Hepatocyte (in vitro differentiated cells): Measurements from ENCODE around the gene RAP1B. TPM values are rescaled to one million over a fixed set of nuclear protein-coding genes. Genes with fewer than 3 reads are reported as not detected.

Experiments used
- DNase-seq: peaks from one replicate; pipeline ENCODE4 v3.0.0-alpha.2; 2016; ENCODE audit warnings: low spot score
- H2AFZ ChIP-seq: fragments of 200-600 bp; sonication (generic); 2 replicates; pipeline ENCODE4 v1.6.0; 2016; ENCODE audit warnings: antibody characterized with exemption, mild to moderate bottlenecking
- H3K27ac ChIP-seq: fragments of 200-600 bp; sonication (generic); 2 replicates; pipeline ENCODE4 v1.5.1; 2016; ENCODE audit warnings: mild to moderate bottlenecking
- H3K27me3 ChIP-seq: fragments of 200-600 bp; sonication (generic); 2 replicates; pipeline ENCODE4 v1.6.1; 2016
- H3K36me3 ChIP-seq: fragments of 200-600 bp; sonication (generic); replicated peaks from 2 replicates; pipeline ENCODE4 v1.5.1; 2016; ENCODE audit warnings: low read depth; ENCODE audit not compliant: insufficient read depth
- H3K4me1 ChIP-seq: fragments of 200-600 bp; sonication (generic); 2 replicates; pipeline ENCODE4 v1.5.1; 2016; ENCODE audit warnings: mild to moderate bottlenecking, moderate library complexity; ENCODE audit not compliant: insufficient read depth
- H3K4me2 ChIP-seq: fragments of 200-600 bp; sonication (generic); 2 replicates; pipeline ENCODE4 v1.6.0; 2016
- H3K4me3 ChIP-seq: fragments of 200-600 bp; sonication (generic); 2 replicates; pipeline ENCODE4 v1.5.1; 2016; ENCODE audit warnings: mild to moderate bottlenecking
- H3K79me2 ChIP-seq: fragments of 200-600 bp; sonication (generic); 2 replicates; pipeline ENCODE4 v1.6.0; 2017; ENCODE audit warnings: mild to moderate bottlenecking
- H3K9me2 ChIP-seq: fragments of 200-600 bp; sonication (generic); replicated peaks from 2 replicates; pipeline ENCODE4 v1.6.0; 2017; ENCODE audit warnings: mild to moderate bottlenecking; ENCODE audit not compliant: insufficient read depth
- H3K9me3 ChIP-seq: fragments of 200-600 bp; sonication (generic); 2 replicates; pipeline ENCODE4 v1.5.1; 2016; ENCODE audit warnings: low read depth, mild to moderate bottlenecking
- H4K20me1 ChIP-seq: fragments of 200-600 bp; sonication (generic); 2 replicates; pipeline ENCODE4 v1.6.0; 2016; ENCODE audit warnings: mild to moderate bottlenecking; ENCODE audit not compliant: insufficient read depth, poor library complexity, severe bottlenecking
- EZH2 ChIP-seq: fragments of 200-600 bp; sonication (generic); IDR thresholded peaks from 2 replicates; pipeline ENCODE4 v1.6.1; 2016; ENCODE audit warnings: antibody characterized with exemption, mild to moderate bottlenecking, borderline replicate concordance
- EZH2phosphoT487 ChIP-seq: fragments of 200-600 bp; sonication (generic); IDR thresholded peaks from one replicate; pipeline ENCODE4 v1.6.1; 2018; ENCODE audit warnings: antibody characterized with exemption, mild to moderate bottlenecking, low read depth, moderate library complexity; ENCODE audit not compliant: unreplicated experiment, severe bottlenecking
- WGBS: methylation state at CpG from one replicate; pipeline ENCODE4 v1.1.6; 2016; ENCODE audit warnings: low lambda C conversion rate; ENCODE audit errors: missing lambda C conversion rate; 5-methylcytosine and 5-hydroxymethylcytosine counted together
- polyA plus RNA-seq: library from polyadenylated mRNA; unstranded; fragments of >200 nt; fragmentation: Nextera tagmentation; extraction: Ambion mirVana; gene quantifications from 2 replicates; pipeline ENCODE4 v1.2.1, GENCODE V29; 2016
- total RNA-seq: library from RNA; depleted of rRNA; stranded (reverse); fragments of >200 nt; gene quantifications from 2 replicates; pipeline ENCODE4 v1.2.3, GENCODE V29; 2014
- TF ChIP-seq, protein P1 (sequence below): fragments of 200-600 bp; sonication (generic); IDR thresholded peaks from 2 replicates; pipeline ENCODE4 v1.5.1; 2016; ENCODE audit warnings: antibody characterized with exemption, mild to moderate bottlenecking; ENCODE audit not compliant: poor library complexity

RAP1B gene
- total and polyA plus RNA-seq, 2 experiments from 2014 or later = 179 to 257 TPM

DNA sequence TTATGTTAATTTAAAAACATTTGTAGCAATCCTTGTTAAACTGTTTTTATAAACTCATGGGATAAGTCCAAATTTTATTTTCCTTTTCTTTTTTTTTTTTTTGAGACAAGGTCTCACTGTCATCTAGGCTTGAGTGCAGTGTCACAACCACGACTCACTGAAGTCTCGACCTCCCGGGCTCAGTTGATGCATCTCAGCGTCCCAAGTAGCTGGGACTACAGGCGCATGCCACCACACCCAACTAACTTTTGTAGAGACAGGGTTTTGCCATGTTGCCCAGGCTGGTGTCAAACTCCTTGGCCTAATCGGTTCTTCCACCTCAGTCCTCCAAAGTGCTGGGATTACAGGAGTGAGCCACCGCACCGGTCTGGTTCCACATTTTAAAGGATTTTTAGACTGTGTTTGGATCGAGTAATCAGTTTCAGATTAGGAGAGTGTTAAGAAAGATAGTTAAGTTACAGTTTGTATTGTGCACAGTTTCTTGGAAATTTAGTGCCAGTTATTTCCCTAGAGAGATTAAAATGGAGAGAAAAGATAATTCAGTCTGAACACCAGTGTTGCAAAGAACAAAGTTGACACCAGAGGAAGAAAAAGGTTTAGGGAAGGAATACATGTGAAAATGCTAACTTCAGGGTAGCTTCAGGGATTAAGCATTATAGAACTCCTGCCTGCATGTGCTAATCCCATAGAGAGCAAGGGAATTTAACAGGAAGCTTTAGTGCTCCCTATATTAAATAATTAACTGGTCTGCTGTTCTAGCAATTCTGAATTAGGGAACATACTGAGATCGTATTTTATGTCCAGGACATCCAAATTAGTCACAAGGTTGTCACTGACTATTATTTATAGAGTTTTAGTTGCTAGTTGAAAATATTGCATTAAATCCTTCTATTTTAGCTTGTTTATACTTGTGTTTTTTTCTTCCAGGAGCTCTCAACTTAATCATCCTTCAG lies 10.1 kb downstream of the RAP1B start:
- no peak for DNase-seq
- Histone ChIP-seq H3K9me3 (no peaks in the 10 kb centered on the region), H3K36me3 (no peaks in the 10 kb centered on the region), H3K9me2 (no peaks in the 10 kb centered on the region), H3K27ac (no peak overlapping the region), H3K79me2 (peaks cover 100% of the 10 kb centered on the region), H3K4me2 (no peak overlapping the region), H3K27me3 (no peaks in the 10 kb centered on the region), H2AFZ (no peak overlapping the region), H3K4me1 (peaks cover 19% of the 10 kb centered on the region), H4K20me1 (peaks cover 100% of the 10 kb centered on the region), H3K4me3 (no peak overlapping the region)
- WGBS = 82% methylated on average over 10 of the region's 10 CpGs
- no peak for TF ChIP-seq EZH2
- TF ChIP-seq, protein P1, sequence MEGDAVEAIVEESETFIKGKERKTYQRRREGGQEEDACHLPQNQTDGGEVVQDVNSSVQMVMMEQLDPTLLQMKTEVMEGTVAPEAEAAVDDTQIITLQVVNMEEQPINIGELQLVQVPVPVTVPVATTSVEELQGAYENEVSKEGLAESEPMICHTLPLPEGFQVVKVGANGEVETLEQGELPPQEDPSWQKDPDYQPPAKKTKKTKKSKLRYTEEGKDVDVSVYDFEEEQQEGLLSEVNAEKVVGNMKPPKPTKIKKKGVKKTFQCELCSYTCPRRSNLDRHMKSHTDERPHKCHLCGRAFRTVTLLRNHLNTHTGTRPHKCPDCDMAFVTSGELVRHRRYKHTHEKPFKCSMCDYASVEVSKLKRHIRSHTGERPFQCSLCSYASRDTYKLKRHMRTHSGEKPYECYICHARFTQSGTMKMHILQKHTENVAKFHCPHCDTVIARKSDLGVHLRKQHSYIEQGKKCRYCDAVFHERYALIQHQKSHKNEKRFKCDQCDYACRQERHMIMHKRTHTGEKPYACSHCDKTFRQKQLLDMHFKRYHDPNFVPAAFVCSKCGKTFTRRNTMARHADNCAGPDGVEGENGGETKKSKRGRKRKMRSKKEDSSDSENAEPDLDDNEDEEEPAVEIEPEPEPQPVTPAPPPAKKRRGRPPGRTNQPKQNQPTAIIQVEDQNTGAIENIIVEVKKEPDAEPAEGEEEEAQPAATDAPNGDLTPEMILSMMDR = no peak
- no peak for TF ChIP-seq EZH2phosphoT487

DNA sequence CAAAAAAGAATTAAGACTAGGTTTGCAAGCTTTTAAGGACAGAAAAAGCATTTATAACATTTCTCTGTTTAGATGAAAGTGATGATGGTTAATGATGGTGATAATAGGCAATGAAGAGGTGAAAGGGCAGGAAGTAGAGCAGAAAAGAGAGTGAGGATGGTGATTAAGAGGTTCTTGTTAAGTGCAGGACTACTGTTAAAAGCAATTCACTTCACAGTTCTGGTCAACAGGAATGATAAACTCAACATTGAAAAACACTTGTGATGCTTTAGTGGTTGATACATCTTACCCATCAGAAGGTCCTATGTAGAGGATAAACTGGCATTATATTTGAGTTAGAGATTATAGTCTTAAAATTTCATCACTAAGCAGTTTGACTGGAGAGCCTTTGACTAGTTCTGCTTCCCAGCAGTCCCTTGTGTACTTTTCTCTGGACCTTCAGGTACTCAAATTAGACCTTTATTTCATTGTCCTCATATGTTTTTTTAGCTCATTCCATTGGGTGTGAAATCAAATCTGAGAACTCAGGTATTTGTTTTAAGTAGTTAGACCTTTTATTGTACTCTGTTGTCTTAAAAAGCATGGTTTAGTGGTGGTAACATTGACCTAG lies 10.9 kb downstream of the RAP1B start:
- TF ChIP-seq EZH2 = no peak
- TF ChIP-seq, protein P1 = no peak
- TF ChIP-seq EZH2phosphoT487 = no peak
- peaks cover 19% of the 10 kb centered on the region for H3K4me1 ChIP-seq
- H3K79me2 ChIP-seq = peaks cover 100% of the 10 kb centered on the region
- H4K20me1 ChIP-seq = peaks cover 100% of the 10 kb centered on the region
- H2AFZ ChIP-seq = no peak overlapping the region
- DNase-seq = no peak
- H3K9me3 ChIP-seq = no peaks in the 10 kb centered on the region
- no peaks in the 10 kb centered on the region for H3K27me3 ChIP-seq
- no peaks in the 10 kb centered on the region for H3K36me3 ChIP-seq
- H3K27ac ChIP-seq = peak overlapping the region; percentile 7
- peak overlapping the region; percentile 8 for H3K4me2 ChIP-seq
- H3K9me2 ChIP-seq = no peaks in the 10 kb centered on the region
- no peak overlapping the region for H3K4me3 ChIP-seq

DNA sequence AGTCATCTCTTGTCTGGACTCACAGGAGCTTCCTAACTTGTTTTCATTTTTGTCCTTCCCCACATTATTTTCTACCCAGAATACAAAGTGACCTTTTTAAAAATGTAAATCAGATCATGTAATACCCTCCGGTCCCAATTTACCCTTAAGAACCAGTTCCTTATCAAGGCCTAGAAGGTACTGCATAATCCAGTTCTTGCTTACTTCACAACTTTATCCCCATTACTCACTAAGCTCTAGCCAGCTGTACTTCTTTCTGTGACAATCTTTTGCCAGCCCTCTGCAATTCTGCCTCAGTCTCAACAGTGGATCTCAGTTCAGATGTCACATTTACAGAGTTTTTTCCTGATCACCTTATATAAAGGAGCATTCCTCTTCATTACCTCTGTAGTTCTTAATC lies 11.6 kb downstream of the RAP1B start:
- WGBS = 67% methylated on average over 1 of the region's 1 CpG
- H3K4me2 ChIP-seq = peak overlapping the region; percentile 8

More for the DNA sequence above, 11.6 kb downstream of the RAP1B start:
- peak overlapping the region; percentile 7 for H3K27ac ChIP-seq
- no peak overlapping the region for H3K4me3 ChIP-seq
- H3K4me1 ChIP-seq = peaks cover 16% of the 10 kb centered on the region
- no peak overlapping the region for H2AFZ ChIP-seq
- peaks cover 100% of the 10 kb centered on the region for H3K79me2 ChIP-seq
- H3K36me3 ChIP-seq = no peaks in the 10 kb centered on the region
- no peaks in the 10 kb centered on the region for H3K27me3 ChIP-seq
- no peak for DNase-seq
- H3K9me2 ChIP-seq = no peaks in the 10 kb centered on the region
- no peaks in the 10 kb centered on the region for H3K9me3 ChIP-seq
- TF ChIP-seq, protein P1 = no peak
- TF ChIP-seq EZH2 (no peak), EZH2phosphoT487 (no peak)
- H4K20me1 ChIP-seq = peaks cover 100% of the 10 kb centered on the region
